HEK293 (cell line): Measurements from ENCODE around the gene RRBP1.

Source experiments
- CTCF ChIA-PET: fragments of 350-600 bp; formaldehyde crosslinking; extraction: SDS; loops from one replicate; lab custom pipeline; 2021; ENCODE audit warnings: antibody characterized with exemption; lab: Yijun Ruan, JAX
- POLR2A ChIA-PET: fragments of 300-600 bp; formaldehyde crosslinking; extraction: SDS; loops from one replicate; lab custom pipeline; 2020; ENCODE audit warnings: antibody characterized with exemption, inconsistent platforms; lab: Yijun Ruan, JAX
- H3K27ac ChIP-seq: fragments of 200-500 bp; sonication (Bioruptor generic); 2 replicates; pipeline ENCODE4 v1.5.1; 2014; ENCODE audit warnings: low read depth, low read length, control low read depth, inconsistent platforms; ENCODE audit errors: extremely low read depth
- H3K36me3 ChIP-seq, 2 experiments: fragments of 200-500 bp in 1 of 2; sonication (Bioruptor generic) in 1 of 2; 1 replicate in 1 of 2; 2 replicates in 1 of 2; pipeline ENCODE4 v1.5.1; 2014 to 2017; ENCODE audit warnings: inconsistent platforms in 2 of 2, low read length in 2 of 2; ENCODE audit not compliant: control insufficient read depth in 2 of 2, insufficient read depth in 1 of 2
- H3K4me1 ChIP-seq: fragments of 200-500 bp; sonication (Bioruptor generic); 2 replicates; pipeline ENCODE4 v1.5.1; 2014; ENCODE audit warnings: mild to moderate bottlenecking, low read length, inconsistent platforms; ENCODE audit not compliant: control insufficient read depth, insufficient read depth
- H3K4me3 ChIP-seq: 2 replicates; pipeline ENCODE4 v1.5.1; 2011; ENCODE audit warnings: low read depth, mild to moderate bottlenecking, control low read depth, low read length, moderate library complexity
- H3K9me3 ChIP-seq: fragments of 200-500 bp; sonication (Bioruptor generic); 2 replicates; pipeline ENCODE4 v1.5.1; 2014; ENCODE audit warnings: low read depth, low read length, inconsistent platforms; ENCODE audit not compliant: control insufficient read depth, insufficient read depth
- FEZF1 ChIP-seq: fragments of 450-650 bp; formaldehyde crosslinking; IDR thresholded peaks from 2 replicates; pipeline ENCODE4 v1.5.1; 2016; ENCODE audit warnings: missing biosample characterization, missing genetic modification characterization
- GFI1B ChIP-seq: fragments of 450-650 bp; formaldehyde crosslinking; IDR thresholded peaks from 2 replicates; pipeline ENCODE4 v1.5.1; 2016; ENCODE audit warnings: missing biosample characterization, missing genetic modification characterization
- HOXD13 ChIP-seq: sonication (generic); formaldehyde crosslinking; IDR thresholded peaks from 2 replicates; pipeline ENCODE4 v1.8.0; 2022; ENCODE audit warnings: missing genetic modification reagents, borderline replicate concordance
- IKZF3 ChIP-seq: fragments of 450-650 bp; IDR thresholded peaks from 2 replicates; pipeline ENCODE4 v1.5.0; 2018; ENCODE audit warnings: missing biosample characterization, mild to moderate bottlenecking, missing genetic modification characterization, moderate library complexity
- SCRT1 ChIP-seq: fragments of 450-650 bp; formaldehyde crosslinking; IDR thresholded peaks from 2 replicates; pipeline ENCODE4 v1.5.1; 2016; ENCODE audit warnings: missing biosample characterization, missing genetic modification characterization, borderline replicate concordance
- SP2 ChIP-seq: fragments of 450-650 bp; formaldehyde crosslinking; IDR thresholded peaks from 2 replicates; pipeline ENCODE4 v1.5.1; 2016; ENCODE audit warnings: missing biosample characterization, missing genetic modification characterization
- ZFP37 ChIP-seq: fragments of 450-650 bp; formaldehyde crosslinking; IDR thresholded peaks from 2 replicates; pipeline ENCODE4 v1.5.1; 2016; ENCODE audit warnings: missing biosample characterization, missing genetic modification characterization
- ZNF132 ChIP-seq: fragments of 450-650 bp; formaldehyde crosslinking; IDR thresholded peaks from 2 replicates; pipeline ENCODE4 v1.5.1; 2017; ENCODE audit warnings: missing biosample characterization, missing genetic modification characterization, borderline replicate concordance
- ZNF138 ChIP-seq: fragments of 450-650 bp; formaldehyde crosslinking; IDR thresholded peaks from 2 replicates; pipeline ENCODE4 v1.5.1; 2016; ENCODE audit warnings: missing biosample characterization, missing genetic modification characterization, borderline replicate concordance
- ZNF169 ChIP-seq: fragments of 450-650 bp; formaldehyde crosslinking; IDR thresholded peaks from 2 replicates; pipeline ENCODE4 v1.5.1; 2016; ENCODE audit warnings: missing biosample characterization, missing genetic modification characterization
- ZNF175 ChIP-seq: fragments of 450-650 bp; formaldehyde crosslinking; IDR thresholded peaks from 2 replicates; pipeline ENCODE4 v1.5.1; 2016; ENCODE audit warnings: missing biosample characterization, missing genetic modification characterization
- ZNF23 ChIP-seq: fragments of 450-650 bp; formaldehyde crosslinking; IDR thresholded peaks from 2 replicates; pipeline ENCODE4 v1.5.1; 2016; ENCODE audit warnings: missing biosample characterization, missing genetic modification characterization, borderline replicate concordance
- ZNF239 ChIP-seq: fragments of 450-650 bp; formaldehyde crosslinking; IDR thresholded peaks from 2 replicates; pipeline ENCODE4 v1.5.1; 2016; ENCODE audit warnings: missing biosample characterization, missing genetic modification characterization
- ZNF473 ChIP-seq: fragments of 450-650 bp; formaldehyde crosslinking; IDR thresholded peaks from 2 replicates; pipeline ENCODE4 v1.5.1; 2017; ENCODE audit warnings: missing biosample characterization, missing genetic modification characterization
- ZNF530 ChIP-seq: fragments of 450-650 bp; formaldehyde crosslinking; IDR thresholded peaks from 2 replicates; pipeline ENCODE4 v1.5.1; 2016; ENCODE audit warnings: low read depth, missing biosample characterization, missing genetic modification characterization
- ZNF571 ChIP-seq: fragments of 450-650 bp; formaldehyde crosslinking; IDR thresholded peaks from 2 replicates; pipeline ENCODE4 v1.5.0; 2017; ENCODE audit warnings: missing biosample characterization, missing genetic modification characterization
- ZNF76 ChIP-seq: fragments of 450-650 bp; formaldehyde crosslinking; IDR thresholded peaks from 2 replicates; pipeline ENCODE4; 2016; ENCODE audit warnings: low read depth, missing biosample characterization, missing genetic modification characterization, borderline replicate concordance
- ZNF768 ChIP-seq: fragments of 450-650 bp; formaldehyde crosslinking; IDR thresholded peaks from 2 replicates; pipeline ENCODE4 v1.5.1; 2018; ENCODE audit warnings: missing biosample characterization, mild to moderate bottlenecking, missing genetic modification characterization
- TF ChIP-seq, protein P1 (sequence below): fragments of 450-650 bp; formaldehyde crosslinking; conservative IDR thresholded peaks from 2 replicates; pipeline ENCODE4 v1.5.1; 2016; ENCODE audit warnings: low read depth, missing biosample characterization, missing genetic modification characterization
- TF ChIP-seq, protein P2 (sequence below): fragments of 450-650 bp; formaldehyde crosslinking; IDR thresholded peaks from 2 replicates; pipeline ENCODE4 v1.5.1; 2016; ENCODE audit warnings: missing biosample characterization, missing genetic modification characterization

RRBP1 gene

DNA sequence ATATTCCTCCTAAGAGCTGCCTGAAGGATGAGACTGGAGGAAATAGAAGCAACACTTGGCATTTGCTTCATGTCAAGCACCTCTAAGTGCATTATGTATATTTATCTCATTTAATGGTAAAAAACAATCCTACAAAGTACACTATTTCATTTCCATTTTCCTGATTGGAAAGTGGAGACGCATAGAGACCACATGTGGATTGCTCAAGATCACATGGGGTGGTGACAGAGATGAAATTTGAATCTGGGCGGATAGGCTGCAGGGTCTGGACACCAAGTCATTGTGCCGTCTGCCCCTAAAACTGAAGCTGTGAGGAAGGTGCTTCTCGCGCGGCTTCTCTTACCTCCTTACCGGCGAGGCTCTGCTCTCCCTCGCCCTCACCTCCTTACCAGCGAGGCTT, 48.0 kb upstream of the RRBP1 start (continued):
- TF ChIP-seq, protein P1, sequence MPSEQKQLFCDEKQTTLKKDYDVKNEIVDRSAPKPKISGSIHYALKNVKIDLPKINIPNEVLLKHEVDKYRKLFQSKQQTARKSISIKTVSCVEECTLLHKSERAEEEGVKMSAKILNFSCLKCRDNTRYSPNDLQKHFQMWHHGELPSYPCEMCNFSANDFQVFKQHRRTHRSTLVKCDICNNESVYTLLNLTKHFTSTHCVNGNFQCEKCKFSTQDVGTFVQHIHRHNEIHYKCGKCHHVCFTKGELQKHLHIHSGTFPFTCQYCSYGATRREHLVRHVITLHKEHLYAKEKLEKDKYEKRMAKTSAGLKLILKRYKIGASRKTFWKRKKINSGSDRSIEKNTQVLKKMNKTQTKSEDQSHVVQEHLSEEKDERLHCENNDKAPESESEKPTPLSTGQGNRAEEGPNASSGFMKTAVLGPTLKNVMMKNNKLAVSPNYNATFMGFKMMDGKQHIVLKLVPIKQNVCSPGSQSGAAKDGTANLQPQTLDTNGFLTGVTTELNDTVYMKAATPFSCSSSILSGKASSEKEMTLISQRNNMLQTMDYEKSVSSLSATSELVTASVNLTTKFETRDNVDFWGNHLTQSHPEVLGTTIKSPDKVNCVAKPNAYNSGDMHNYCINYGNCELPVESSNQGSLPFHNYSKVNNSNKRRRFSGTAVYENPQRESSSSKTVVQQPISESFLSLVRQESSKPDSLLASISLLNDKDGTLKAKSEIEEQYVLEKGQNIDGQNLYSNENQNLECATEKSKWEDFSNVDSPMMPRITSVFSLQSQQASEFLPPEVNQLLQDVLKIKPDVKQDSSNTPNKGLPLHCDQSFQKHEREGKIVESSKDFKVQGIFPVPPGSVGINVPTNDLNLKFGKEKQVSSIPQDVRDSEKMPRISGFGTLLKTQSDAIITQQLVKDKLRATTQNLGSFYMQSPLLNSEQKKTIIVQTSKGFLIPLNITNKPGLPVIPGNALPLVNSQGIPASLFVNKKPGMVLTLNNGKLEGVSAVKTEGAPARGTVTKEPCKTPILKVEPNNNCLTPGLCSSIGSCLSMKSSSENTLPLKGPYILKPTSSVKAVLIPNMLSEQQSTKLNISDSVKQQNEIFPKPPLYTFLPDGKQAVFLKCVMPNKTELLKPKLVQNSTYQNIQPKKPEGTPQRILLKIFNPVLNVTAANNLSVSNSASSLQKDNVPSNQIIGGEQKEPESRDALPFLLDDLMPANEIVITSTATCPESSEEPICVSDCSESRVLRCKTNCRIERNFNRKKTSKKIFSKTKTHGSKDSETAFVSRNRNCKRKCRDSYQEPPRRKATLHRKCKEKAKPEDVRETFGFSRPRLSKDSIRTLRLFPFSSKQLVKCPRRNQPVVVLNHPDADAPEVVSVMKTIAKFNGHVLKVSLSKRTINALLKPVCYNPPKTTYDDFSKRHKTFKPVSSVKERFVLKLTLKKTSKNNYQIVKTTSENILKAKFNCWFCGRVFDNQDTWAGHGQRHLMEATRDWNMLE (tag by site-specific recombination), result no peak
- TF ChIP-seq ZNF768 (tag by site-specific recombination), result no peak
- no peak for TF ChIP-seq ZNF239
- TF ChIP-seq ZFP37 (tag by site-specific recombination), result no peak
- no peak for TF ChIP-seq IKZF3 (tag by site-specific recombination)
- no peak for TF ChIP-seq ZNF169
- TF ChIP-seq GFI1B (tag by site-specific recombination), result no peak
- TF ChIP-seq ZNF473 (tag by site-specific recombination), result no peak
- TF ChIP-seq ZNF138 (tag by site-specific recombination), result no peak
- no peak for TF ChIP-seq ZNF23 (tag by site-specific recombination)
- no peak for TF ChIP-seq ZNF132 (tag by site-specific recombination)
- no peak for TF ChIP-seq HOXD13
- TF ChIP-seq SCRT1 (tag by site-specific recombination), result no peak
- TF ChIP-seq, all 188 proteins: peak for 0

DNA sequence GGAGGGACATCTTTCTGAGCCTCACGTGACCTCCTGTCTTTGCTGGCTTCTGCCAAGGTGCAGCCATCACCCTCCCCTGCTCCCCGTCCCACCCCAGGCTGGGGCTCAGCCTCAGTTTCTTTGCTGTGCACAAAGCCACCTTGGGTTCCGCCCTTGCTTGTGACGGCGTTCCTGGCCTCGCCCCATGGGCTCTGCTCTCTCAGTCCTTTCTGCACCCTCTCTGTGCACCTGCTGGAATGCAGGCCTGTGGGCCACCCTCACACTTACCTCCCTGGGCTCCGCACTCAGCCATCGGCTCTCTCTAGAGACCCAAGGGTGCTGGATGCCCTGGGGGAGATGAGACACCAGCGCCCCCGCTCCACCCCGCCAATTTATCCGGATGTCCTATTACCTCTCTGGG, 46.0 kb upstream of the RRBP1 start:
- no peaks in the 10 kb centered on the region for H3K4me1 ChIP-seq
- no peaks in the 10 kb centered on the region for H3K9me3 ChIP-seq
- no peaks in the 10 kb centered on the region for H3K36me3 ChIP-seq
- no peak for TF ChIP-seq ZNF571 (tag by site-specific recombination)
- TF ChIP-seq SP2 (tag by site-specific recombination), result no peak
- no peak overlapping the region for H3K4me3 ChIP-seq
- POLR2A ChIA-PET, result interaction anchor here (1.3 kb wide), 1 partner anchor 46 kb away, joined by 5 read pairs; the partner anchor contains the start of gene RRBP1
- H3K27ac ChIP-seq, result no peak overlapping the region
- CTCF ChIA-PET, result interaction anchor here (0.7 to 0.9 kb wide), 2 partner anchors 15 to 41 kb away, joined by 3 read pairs; no protein-coding TSS in a partner anchor

DNA sequence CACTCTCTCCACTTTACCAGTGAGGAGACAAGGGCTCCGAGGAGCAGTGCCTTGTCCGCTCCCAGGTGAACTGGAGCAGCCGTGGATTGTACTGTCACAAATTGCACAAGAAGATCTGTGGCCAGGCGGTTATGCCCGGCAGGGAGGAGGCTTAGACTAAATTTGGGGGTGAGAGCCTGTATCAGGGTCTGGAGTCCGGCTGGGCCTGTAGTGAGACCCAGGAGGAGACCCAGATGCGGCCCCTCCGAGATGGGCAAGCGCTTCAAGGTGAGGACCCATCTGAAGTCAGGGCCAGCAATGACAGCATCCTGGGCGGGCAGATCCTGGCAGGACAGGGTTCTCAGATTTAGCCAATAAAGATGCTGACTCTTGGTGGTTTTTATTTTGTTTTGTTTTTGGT, 45.3 kb upstream of the RRBP1 start:
- Histone ChIP-seq H3K27ac (no peak overlapping the region), H3K4me1 (no peaks in the 10 kb centered on the region), H3K9me3 (no peaks in the 10 kb centered on the region), H3K4me3 (no peak overlapping the region), H3K36me3 (no peaks in the 10 kb centered on the region)
- ChIA-PET CTCF (no interaction called here), POLR2A (no interaction called here)
- no peak for TF ChIP-seq FEZF1 (tag by site-specific recombination)
- no peak for TF ChIP-seq ZNF175
- no peak for TF ChIP-seq ZNF530 (tag by site-specific recombination)
- TF ChIP-seq, protein P2, sequence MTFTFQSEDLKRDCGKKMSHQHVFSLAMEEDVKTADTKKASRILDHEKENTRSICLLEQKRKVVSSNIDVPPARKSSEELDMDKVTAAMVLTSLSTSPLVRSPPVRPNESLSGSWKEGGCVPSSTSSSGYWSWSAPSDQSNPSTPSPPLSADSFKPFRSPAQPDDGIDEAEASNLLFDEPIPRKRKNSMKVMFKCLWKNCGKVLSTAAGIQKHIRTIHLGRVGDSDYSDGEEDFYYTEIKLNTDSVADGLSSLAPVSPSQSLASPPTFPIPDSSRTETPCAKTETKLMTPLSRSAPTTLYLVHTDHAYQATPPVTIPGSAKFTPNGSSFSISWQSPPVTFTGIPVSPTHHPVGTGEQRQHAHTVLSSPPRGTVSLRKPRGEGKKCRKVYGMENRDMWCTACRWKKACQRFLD (tag by site-specific recombination), result no peak
- TF ChIP-seq ZNF76, result no peak
